AG09309 (cell line): ENCODE results near the gene BANF2.

Source experiments
- DNase-seq: peaks from one replicate; pipeline ENCODE4 v3.0.0-alpha.2; 2010; ENCODE audit warnings: low read depth
- H3K4me3 ChIP-seq: 2 replicates; pipeline ENCODE4 v1.5.1; 2011; ENCODE audit warnings: mild to moderate bottlenecking, low read depth, low read length, moderate library complexity; ENCODE audit not compliant: control insufficient read depth
- CTCF ChIP-seq: IDR thresholded peaks from 2 replicates; pipeline ENCODE4 v1.5.1; 2011; ENCODE audit warnings: mild to moderate bottlenecking, low read depth, low read length, inconsistent platforms; ENCODE audit not compliant: insufficient read depth, control insufficient read depth; ENCODE audit errors: missing control alignments

Gene BANF2

GRCh38 chr20:17783671-17784070 lies 83.9 kb downstream of the BANF2 start:
- no peak overlapping the region for H3K4me3 ChIP-seq
- TF ChIP-seq CTCF: no peak
- no peak for DNase-seq

GRCh38 chr20:17785007-17785406 lies 85.2 kb downstream of the BANF2 start:
- DNase-seq: no peak
- no peak overlapping the region for H3K4me3 ChIP-seq
- no peak for TF ChIP-seq CTCF
